Measurements from ENCODE around the gene PYM1. TPM values are rescaled to one million over a fixed set of nuclear protein-coding genes. Genes with fewer than 3 reads are reported as not detected.
A peak's percentile ranks its signal among the peaks of the same experiment; 100 is the strongest.
"Not testable (repeated sequence)": the region's sequence is repeated elsewhere in the genome, so short reads cannot be mapped to it uniquely, and the experiment has no call there.

Gene PYM1
- total RNA-seq, 2 experiments from 2014 or later = 22.1 to 22.9 TPM

GRCh38 chr12:55925371-55925770 lies 2.3 kb downstream of the PYM1 start:
- POLR2A ChIA-PET = interaction anchor here (0.7 to 7.9 kb wide), 9 partner anchors 9 to 187 kb away, joined by 4 to 60 read pairs (median 13); partner anchors contain the start of genes DNAJC14, ORMDL2, PA2G4 and SARNP
- intact Hi-C loops (cut with micrococcal nuclease) = loop anchor here (5.0 kb wide), 1 partner anchor 188 kb away; no protein-coding TSS in a partner anchor
- ATAC-seq = no peak
- CTCF ChIA-PET = interaction anchor here (0.7 to 4.9 kb wide), 13 partner anchors 8 to 202 kb away, joined by 3 to 36 read pairs (median 5); partner anchors contain the start of genes DNAJC14, IKZF4, ORMDL2 and RAB5B
- Mint-ChIP-seq H3K4me1 (ENCODE audit: low read depth) (peaks cover 48% of the 10 kb centered on the region), H3K27ac (peak overlapping the region; percentile 99), H3K36me3 (ENCODE audit: low read depth) (peaks cover 27% of the 10 kb centered on the region), H3K9me3 (no peaks in the 10 kb centered on the region), H3K4me3 (peak overlapping the region; percentile 99), H3K27me3 (no peaks in the 10 kb centered on the region)
- TF ChIP-seq CTCF (IDR thresholded peaks at IDR 0.05) = no peak
- DNase-seq = no peak

- ATAC-seq; DNase-seq; H3K27me3 Mint-ChIP-seq; CTCF ChIA-PET; H3K27ac Mint-ChIP-seq; H3K4me3 Mint-ChIP-seq; intact Hi-C loops (cut with micrococcal nuclease); H3K9me3 Mint-ChIP-seq: not testable (repeated sequence)
- Mint-ChIP-seq H3K4me1 (ENCODE audit: low read depth) (peaks cover 36% of the 10 kb centered on the region), H3K36me3 (ENCODE audit: low read depth) (peaks cover 27% of the 10 kb centered on the region)
- POLR2A ChIA-PET = interaction anchor here (1.2 kb wide), 1 partner anchor 76 kb away, joined by 3 read pairs; no protein-coding TSS in a partner anchor
Observed at GRCh38 chr12:55923648-55924047, 4.0 kb downstream of the PYM1 start.

GRCh38 chr12:55922126-55922525 lies 5.6 kb downstream of the PYM1 start:
- Mint-ChIP-seq H3K27me3 (no peaks in the 10 kb centered on the region), H3K9me3 (no peaks in the 10 kb centered on the region), H3K27ac (no peak overlapping the region), H3K4me1 (ENCODE audit: low read depth) (peaks cover 39% of the 10 kb centered on the region), H3K36me3 (ENCODE audit: low read depth) (peaks cover 22% of the 10 kb centered on the region), H3K4me3 (no peak overlapping the region)
- intact Hi-C loops (cut with micrococcal nuclease) = no loop called here
- ChIA-PET POLR2A (interaction anchor here (1.1 kb wide), 1 partner anchor 8 kb away, joined by 4 read pairs; no protein-coding TSS in a partner anchor), CTCF (interaction anchor here (1.0 kb wide), 1 partner anchor 9 kb away, joined by 4 read pairs; no protein-coding TSS in a partner anchor)
- no peak for TF ChIP-seq CTCF (IDR thresholded peaks at IDR 0.05)
- no peak for DNase-seq
- no peak for ATAC-seq

GRCh38 chr12:55919032-55919431 lies 8.7 kb downstream of the PYM1 start:
- H3K27me3 Mint-ChIP-seq; H3K9me3 Mint-ChIP-seq; ATAC-seq; intact Hi-C loops (cut with micrococcal nuclease); DNase-seq; H3K4me3 Mint-ChIP-seq; H3K27ac Mint-ChIP-seq: not testable (repeated sequence)
- ChIA-PET POLR2A (interaction anchor here (0.7 to 1.2 kb wide), 2 partner anchors 8 to 114 kb away, joined by 3 to 4 read pairs; partner anchors contain the start of gene PYM1), CTCF (interaction anchor here (0.8 to 1.4 kb wide), 2 partner anchors 22 to 89 kb away, joined by 3 read pairs; no protein-coding TSS in a partner anchor)
- Mint-ChIP-seq H3K4me1 (ENCODE audit: low read depth) (peaks cover 39% of the 10 kb centered on the region), H3K36me3 (ENCODE audit: low read depth) (peaks cover 27% of the 10 kb centered on the region)

- Mint-ChIP-seq H3K4me1 (ENCODE audit: low read depth) (peaks cover 33% of the 10 kb centered on the region), H3K36me3 (ENCODE audit: low read depth) (peaks cover 29% of the 10 kb centered on the region), H3K27ac (peak overlapping the region; percentile 59), H3K9me3 (no peaks in the 10 kb centered on the region), H3K27me3 (no peaks in the 10 kb centered on the region), H3K4me3 (no peak overlapping the region)
- intact Hi-C loops (cut with micrococcal nuclease) = no loop called here
- CTCF ChIA-PET = interaction anchor here (1.8 to 3.8 kb wide), 2 partner anchors 10 to 24 kb away, joined by 7 to 21 read pairs; no protein-coding TSS in a partner anchor
- ATAC-seq (no peak), DNase-seq (no peak)
- TF ChIP-seq CTCF (IDR thresholded peaks at IDR 0.05) = no peak
- POLR2A ChIA-PET = interaction anchor here (1.5 to 2.9 kb wide), 2 partner anchors 11 to 21 kb away, joined by 4 to 15 read pairs; partner anchors contain the start of gene PYM1
Observed at GRCh38 chr12:55915482-55915859, 12.2 kb downstream of the PYM1 start.

- intact Hi-C loops (cut with micrococcal nuclease) = no loop called here
- ATAC-seq = no peak
- CTCF ChIA-PET = interaction anchor here (1.5 to 3.8 kb wide), 2 partner anchors 9 to 13 kb away, joined by 4 to 21 read pairs; no protein-coding TSS in a partner anchor
- no peak overlapping the region for H3K27ac Mint-ChIP-seq
- no peaks in the 10 kb centered on the region for H3K27me3 Mint-ChIP-seq
- no peak overlapping the region for H3K4me3 Mint-ChIP-seq
- peaks cover 31% of the 10 kb centered on the region for H3K4me1 Mint-ChIP-seq (ENCODE audit: low read depth)
- DNase-seq = no peak
- no peaks in the 10 kb centered on the region for H3K9me3 Mint-ChIP-seq
- no peak for TF ChIP-seq CTCF (IDR thresholded peaks at IDR 0.05)
- POLR2A ChIA-PET = no interaction called here
- peaks cover 29% of the 10 kb centered on the region for H3K36me3 Mint-ChIP-seq (ENCODE audit: low read depth)
Observed at GRCh38 chr12:55912908-55913307, 14.8 kb downstream of the PYM1 start.

Data from activated CD8-positive, alpha-beta T cell treated with anti-CD3 and anti-CD28 coated beads for 36 hours (primary cell).